H1 (cell line): ENCODE results near the gene MACROD2. TPM values are rescaled to one million over a fixed set of nuclear protein-coding genes. Genes with fewer than 3 reads are reported as not detected.

Experiments
- BCL11A ChIP-seq, 2 experiments: IDR thresholded peaks; one replicate each; pipeline ENCODE4 v1.6.1; 2011; ENCODE audit warnings: low read depth in 2 of 2, low read length in 2 of 2, mild to moderate bottlenecking in 2 of 2
- CTBP2 ChIP-seq: IDR thresholded peaks from 2 replicates; pipeline ENCODE4 v1.7.0; 2011; ENCODE audit warnings: borderline replicate concordance, mild to moderate bottlenecking, moderate library complexity, mixed read lengths, low read length; ENCODE audit not compliant: insufficient read depth, insufficient read length
- NRF1 ChIP-seq: IDR thresholded peaks from 2 replicates; pipeline ENCODE4 v1.6.1; 2011; ENCODE audit warnings: mild to moderate bottlenecking, low read depth, low read length, improper control_type of control experiment
- SP2 ChIP-seq: IDR thresholded peaks from 2 replicates; pipeline ENCODE4 v1.6.1; 2012; ENCODE audit warnings: mild to moderate bottlenecking, low read length, inconsistent platforms
- SRF ChIP-seq: IDR thresholded peaks from 2 replicates; pipeline ENCODE4 v1.6.1; 2011; ENCODE audit warnings: mild to moderate bottlenecking, low read depth, low read length, moderate library complexity
- polyA plus RNA-seq, 7 experiments: library from polyadenylated mRNA; depleted of rRNA in 3 of 7; stranded (reverse) in 5 of 7; unstranded in 2 of 7; fragments of >200 nt in 5 of 7; fragments of 200-250 nt in 2 of 7; gene quantifications; 1 replicate in 5 of 7; 2 replicates in 1 of 7; 4 replicates in 1 of 7; pipeline versions ENCODE4 v1.2.1 to v1.2.3, GENCODE V29; 2011 to 2013; ENCODE audit warnings: missing spikeins in 2 of 7, mixed read lengths in 2 of 7
- total RNA-seq: library from RNA; stranded (reverse); fragmentation: NEBNext Ultra II Directional; extraction: Animal tissue kit (Norgen Biotek cat#: 25700); gene quantifications from 2 replicates; pipeline ENCODE4 v1.2.1, GENCODE V29; 2021

MACROD2 gene
- total and polyA plus RNA-seq, 2 of the 8 experiments (the other 6 are each of a cell fraction or from before 2014, with no cell fraction given), result 0.70 to 3.9 TPM

- TF ChIP-seq NRF1 (no peak), CTBP2 (no peak), SP2 (no peak), BCL11A (IDR thresholded peaks at IDR 0.05; ENCODE audit: low read depth in 2 of 2, low read length in 2 of 2) (no peak), SRF (no peak)
Observed at GRCh38 chr20:15297059-15297875, 1302.0 kb downstream of the MACROD2 start (continued).
